ENCODE data around the gene NIF3L1. TPM values are rescaled to one million over a fixed set of nuclear protein-coding genes. Genes with fewer than 3 reads are reported as not detected.

NIF3L1 gene
- total and polyA plus RNA-seq, 9 of the 15 experiments (the other 6 are each of a cell fraction or from before 2014, with no cell fraction given), result 26.7 to 89.5 (median 45.6) TPM

DNA sequence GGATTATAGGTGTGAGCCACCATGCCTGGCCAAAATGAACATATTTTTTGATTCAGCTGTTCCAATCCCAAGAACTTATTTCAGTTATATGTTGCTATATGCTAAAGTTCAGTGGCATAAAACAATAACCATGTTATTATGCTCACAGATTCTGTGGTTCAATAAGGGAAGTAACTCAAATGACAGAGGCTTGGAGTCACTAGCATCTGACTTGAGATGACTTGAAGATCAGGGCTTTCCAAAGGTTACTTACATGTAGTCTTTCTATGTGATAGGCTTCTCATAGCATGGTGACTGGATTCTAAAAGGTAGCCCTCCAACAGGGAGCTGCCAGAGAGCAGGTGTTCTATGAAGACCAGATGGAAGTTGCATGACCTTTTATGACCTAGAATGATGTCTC, 41.9 kb upstream of the NIF3L1 start:
- Histone ChIP-seq H3K27me3 (ENCODE audit: control insufficient read depth in 2 of 2, insufficient read depth in 2 of 2, low read length in 2 of 2) (no peaks in the 10 kb centered on the region), H3K9ac (ENCODE audit: insufficient read depth in 1 of 2, low read depth in 2 of 2, low read length in 2 of 2) (no peak overlapping the region), H3K4me1 (replicated peaks in 1 of 2; ENCODE audit: control insufficient read depth in 2 of 2, insufficient read depth in 2 of 2, low read length in 2 of 2) (peaks cover 0 to 10% of the 10 kb centered on the region in 2 experiments; a peak in 2 of 5 replicates), H3K9me3 (replicated peaks; ENCODE audit: control insufficient read depth, insufficient read depth, low read depth, low read length) (no peaks in the 10 kb centered on the region), H2AFZ (ENCODE audit: low read depth, low read length) (no peak overlapping the region), H3K79me2 (ENCODE audit: control insufficient read depth, insufficient read depth, low read length) (no peaks in the 10 kb centered on the region), H3K4me3 (no peak overlapping the region), H3K4me2 (ENCODE audit: insufficient read depth, low read length) (no peak overlapping the region), H3K27ac (ENCODE audit: extremely low read depth, low read depth, low read length) (no peak overlapping the region), H3K36me3 (ENCODE audit: control insufficient read depth, insufficient read depth, low read length) (peaks cover 12% of the 10 kb centered on the region; the same call in 1 of the 3 replicates), H4K20me1 (replicated peaks; ENCODE audit: control insufficient read depth, insufficient read depth, low read length) (no peaks in the 10 kb centered on the region), H3K9me1 (ENCODE audit: control insufficient read depth, insufficient read depth, low read length) (no peaks in the 10 kb centered on the region)
- in situ Hi-C loops (cut with MboI), result no loop called here
- DNase-seq (ENCODE audit: extremely low read depth in 1 of 4, low spot score in 3 of 4) (no peak), ATAC-seq (no peak), FAIRE-seq (no peak)
- BruUV-seq (replicated peaks), result no TSS peak
- TF ChIP-seq NR4A1 (CRISPR knock-in tag; IDR thresholded peaks at IDR 0.05) (no peak), NR4A1 (tag; IDR thresholded peaks at IDR 0.05) (no peak), ZNF785 (CRISPR knock-in tag; IDR thresholded peaks at IDR 0.05) (no peak), TAF7 (tag; IDR thresholded peaks at IDR 0.05) (no peak), NONO (IDR thresholded peaks at IDR 0.05; ENCODE audit: low read depth in 2 of 2, low read length in 1 of 2) (no peak), SFPQ (IDR thresholded peaks at IDR 0.05; ENCODE audit: low read depth, low read length) (no peak), ETS2 (tag; IDR thresholded peaks at IDR 0.05; ENCODE audit: borderline replicate concordance, poor library complexity, severe bottlenecking) (no peak), RFX5 (IDR thresholded peaks at IDR 0.05; ENCODE audit: low read depth, low read length) (no peak), ZNF75A (CRISPR knock-in tag; IDR thresholded peaks at IDR 0.05) (no peak), DNMT1 (IDR thresholded peaks at IDR 0.05) (no peak), KDM1A (IDR thresholded peaks at IDR 0.05) (no peak), MYBL2 (IDR thresholded peaks at IDR 0.05; ENCODE audit: low read depth) (no peak), MYBL2 (CRISPR knock-in tag; IDR thresholded peaks at IDR 0.05; ENCODE audit: borderline replicate concordance) (no peak), BMI1 (IDR thresholded peaks at IDR 0.05; ENCODE audit: low read length) (no peak), KDM2B (CRISPR knock-in tag; IDR thresholded peaks at IDR 0.05) (no peak)
- TF ChIP-seq, protein P1, sequence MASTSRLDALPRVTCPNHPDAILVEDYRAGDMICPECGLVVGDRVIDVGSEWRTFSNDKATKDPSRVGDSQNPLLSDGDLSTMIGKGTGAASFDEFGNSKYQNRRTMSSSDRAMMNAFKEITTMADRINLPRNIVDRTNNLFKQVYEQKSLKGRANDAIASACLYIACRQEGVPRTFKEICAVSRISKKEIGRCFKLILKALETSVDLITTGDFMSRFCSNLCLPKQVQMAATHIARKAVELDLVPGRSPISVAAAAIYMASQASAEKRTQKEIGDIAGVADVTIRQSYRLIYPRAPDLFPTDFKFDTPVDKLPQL (IDR thresholded peaks at IDR 0.05; ENCODE audit: extremely low read depth, insufficient read length), result no peak
- ChIA-PET CTCF (ENCODE audit: low intra/inter-chr PET ratio) (no interaction called here), POLR2A (interaction anchor here (0.6 kb wide), 1 partner anchor 91 kb away, joined by 3 read pairs; no protein-coding TSS in a partner anchor)
- intact Hi-C loops (cut with micrococcal nuclease), result no loop called here

Measured in K562 (cell line).